CD1c-positive myeloid dendritic cell (primary cell): ENCODE measurements around the gene PALM.
"Not testable (repeated sequence)": the region's sequence is repeated elsewhere in the genome, so short reads cannot be mapped to it uniquely, and the experiment has no call there.

Experiments used
- DNase-seq: peaks from one replicate; pipeline ENCODE4 v3.0.0-alpha.2; 2016; ENCODE audit errors: extremely low spot score

Gene PALM

DNA sequence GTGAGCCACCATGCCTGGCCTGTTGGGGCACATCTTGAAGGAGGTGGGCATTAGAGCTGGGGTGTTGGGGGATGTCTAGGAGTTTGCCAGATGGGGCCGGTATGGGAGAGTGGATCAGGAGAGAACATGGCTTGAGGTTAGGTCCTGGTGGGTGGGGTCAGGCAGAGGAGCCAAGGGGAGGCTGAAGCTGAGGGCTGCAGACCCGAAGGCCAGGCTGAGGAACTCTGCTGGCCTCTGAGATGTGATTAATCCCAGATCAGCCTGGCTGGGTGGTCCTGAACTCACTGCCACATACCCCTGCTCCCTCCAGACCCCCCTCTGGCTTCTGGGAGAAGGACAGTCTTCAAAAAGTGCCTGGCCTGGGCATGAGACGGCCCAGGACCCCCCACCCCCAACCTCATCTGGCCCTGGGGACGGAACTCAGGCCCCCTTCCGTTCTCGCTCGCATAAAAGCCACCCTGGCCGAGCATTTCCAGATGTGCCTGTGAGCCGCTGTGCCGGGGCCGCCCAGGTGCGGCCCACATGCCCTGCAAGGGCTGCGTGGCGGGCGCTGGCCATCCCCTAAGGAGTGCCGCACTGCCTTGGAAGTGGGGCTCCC is 29.8 kb upstream of the PALM start:
- no peak for DNase-seq

DNA sequence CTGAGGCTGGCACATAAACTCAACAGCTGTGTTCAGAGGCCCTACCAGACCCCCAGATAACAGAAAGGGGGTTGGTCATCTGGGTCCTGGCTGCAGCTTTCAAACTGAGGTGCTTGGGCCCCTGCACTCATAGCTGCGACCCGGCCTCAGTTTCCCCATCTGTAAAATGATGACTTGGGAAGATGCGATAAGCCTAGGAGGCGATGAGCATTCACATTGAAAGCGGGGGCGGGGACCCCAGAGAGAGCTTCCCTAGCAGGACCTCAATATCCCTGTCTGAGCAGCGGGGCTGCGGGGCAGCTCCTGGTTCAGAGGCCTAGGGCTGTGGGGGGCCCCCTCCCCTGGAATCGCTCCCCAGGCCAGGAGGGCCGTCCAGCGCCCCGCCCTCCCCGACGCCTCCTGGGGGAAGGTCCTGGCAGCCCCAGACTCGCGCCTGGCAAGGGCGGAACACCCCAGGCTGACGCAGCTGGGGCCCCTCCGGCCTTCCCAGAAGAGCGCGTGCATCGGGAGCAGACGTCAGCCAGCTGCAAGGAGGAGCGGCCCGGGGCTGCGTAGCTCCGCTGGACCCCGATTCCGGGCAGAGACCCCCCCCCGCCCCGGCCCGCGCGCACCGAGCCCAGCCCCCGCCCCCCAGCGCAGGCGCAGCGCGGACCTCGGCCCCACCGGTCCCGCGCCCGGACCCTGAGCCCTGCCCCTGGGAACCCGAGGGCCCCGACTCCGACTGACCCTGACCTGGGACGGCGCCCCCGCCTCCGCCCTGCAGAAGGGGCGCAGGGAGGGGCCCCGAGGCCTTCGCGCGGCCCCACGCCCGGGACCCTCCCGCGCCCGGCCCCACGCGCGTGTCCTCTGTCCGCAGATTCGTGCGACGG is 29.1 kb upstream of the PALM start:
- DNase-seq, result peak; percentile 74

DNA sequence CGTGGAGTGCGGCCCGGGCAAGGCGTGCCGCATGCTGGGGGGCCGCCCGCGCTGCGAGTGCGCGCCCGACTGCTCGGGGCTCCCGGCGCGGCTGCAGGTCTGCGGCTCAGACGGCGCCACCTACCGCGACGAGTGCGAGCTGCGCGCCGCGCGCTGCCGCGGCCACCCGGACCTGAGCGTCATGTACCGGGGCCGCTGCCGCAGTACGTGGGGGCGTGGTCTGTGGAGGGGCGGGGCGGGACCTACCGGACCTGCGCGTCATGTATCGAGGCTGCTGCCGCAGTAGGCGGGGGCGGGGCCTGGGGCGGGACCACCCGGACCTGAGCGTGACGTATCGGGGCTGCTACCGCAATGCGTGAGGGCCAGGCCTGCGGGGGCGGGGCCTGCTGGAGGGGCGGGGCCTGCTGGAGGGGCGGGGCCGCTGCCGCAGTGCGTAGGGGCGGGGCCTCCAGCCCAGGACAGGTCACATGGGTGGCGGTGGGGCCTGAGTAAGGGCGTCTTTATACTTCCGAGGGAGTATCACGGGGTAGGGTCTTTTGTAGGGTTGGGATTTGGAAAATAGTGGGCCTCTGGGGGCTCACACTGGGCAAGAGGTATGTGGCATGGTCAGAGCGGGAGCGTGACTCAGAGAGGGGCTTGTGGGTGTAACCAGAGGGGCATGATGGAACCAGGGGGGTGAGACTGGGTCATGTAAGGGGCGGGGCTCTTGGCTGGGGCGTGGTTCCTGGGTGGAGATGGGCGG is 28.3 kb upstream of the PALM start:
- peak; percentile 99 for DNase-seq

DNA sequence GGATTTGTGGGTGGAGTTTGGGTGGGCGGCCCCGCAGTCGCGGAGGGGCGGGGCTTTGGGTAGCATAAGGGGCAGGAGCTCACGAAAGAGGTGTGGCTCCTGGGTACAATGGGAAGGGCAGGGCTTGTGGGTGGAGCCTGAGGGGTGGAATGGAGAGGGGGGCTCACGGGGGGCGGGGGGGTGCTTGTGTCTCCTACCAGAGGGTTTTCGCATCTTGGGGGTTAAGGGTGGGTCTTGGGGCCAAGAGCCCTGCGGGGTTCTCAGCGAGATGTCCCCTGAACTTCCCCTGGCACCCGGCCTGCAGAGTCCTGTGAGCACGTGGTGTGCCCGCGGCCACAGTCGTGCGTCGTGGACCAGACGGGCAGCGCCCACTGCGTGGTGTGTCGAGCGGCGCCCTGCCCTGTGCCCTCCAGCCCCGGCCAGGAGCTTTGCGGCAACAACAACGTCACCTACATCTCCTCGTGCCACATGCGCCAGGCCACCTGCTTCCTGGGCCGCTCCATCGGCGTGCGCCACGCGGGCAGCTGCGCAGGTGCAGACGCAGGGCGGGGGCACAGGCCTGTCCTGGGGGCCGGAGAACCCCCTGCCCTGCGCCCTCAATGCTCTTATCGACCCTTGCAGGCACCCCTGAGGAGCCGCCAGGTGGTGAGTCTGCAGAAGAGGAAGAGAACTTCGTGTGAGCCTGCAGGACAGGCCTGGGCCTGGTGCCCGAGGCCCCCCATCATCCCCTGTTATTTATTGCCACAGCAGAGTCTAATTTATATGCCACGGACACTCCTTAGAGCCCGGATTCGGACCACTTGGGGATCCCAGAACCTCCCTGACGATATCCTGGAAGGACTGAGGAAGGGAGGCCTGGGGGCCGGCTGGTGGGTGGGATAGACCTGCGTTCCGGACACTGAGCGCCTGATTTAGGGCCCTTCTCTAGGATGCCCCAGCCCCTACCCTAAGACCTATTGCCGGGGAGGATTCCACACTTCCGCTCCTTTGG is 27.4 kb upstream of the PALM start:
- peak; percentile 78 for DNase-seq

DNA sequence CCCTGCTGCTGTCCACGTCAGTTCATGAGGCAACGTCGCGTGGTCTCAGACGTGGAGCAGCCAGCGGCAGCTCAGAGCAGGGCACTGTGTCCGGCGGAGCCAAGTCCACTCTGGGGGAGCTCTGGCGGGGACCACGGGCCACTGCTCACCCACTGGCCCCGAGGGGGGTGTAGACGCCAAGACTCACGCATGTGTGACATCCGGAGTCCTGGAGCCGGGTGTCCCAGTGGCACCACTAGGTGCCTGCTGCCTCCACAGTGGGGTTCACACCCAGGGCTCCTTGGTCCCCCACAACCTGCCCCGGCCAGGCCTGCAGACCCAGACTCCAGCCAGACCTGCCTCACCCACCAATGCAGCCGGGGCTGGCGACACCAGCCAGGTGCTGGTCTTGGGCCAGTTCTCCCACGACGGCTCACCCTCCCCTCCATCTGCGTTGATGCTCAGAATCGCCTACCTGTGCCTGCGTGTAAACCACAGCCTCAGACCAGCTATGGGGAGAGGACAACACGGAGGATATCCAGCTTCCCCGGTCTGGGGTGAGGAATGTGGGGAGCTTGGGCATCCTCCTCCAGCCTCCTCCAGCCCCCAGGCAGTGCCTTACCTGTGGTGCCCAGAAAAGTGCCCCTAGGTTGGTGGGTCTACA is 25.9 kb upstream of the PALM start:
- DNase-seq, result no peak

DNA sequence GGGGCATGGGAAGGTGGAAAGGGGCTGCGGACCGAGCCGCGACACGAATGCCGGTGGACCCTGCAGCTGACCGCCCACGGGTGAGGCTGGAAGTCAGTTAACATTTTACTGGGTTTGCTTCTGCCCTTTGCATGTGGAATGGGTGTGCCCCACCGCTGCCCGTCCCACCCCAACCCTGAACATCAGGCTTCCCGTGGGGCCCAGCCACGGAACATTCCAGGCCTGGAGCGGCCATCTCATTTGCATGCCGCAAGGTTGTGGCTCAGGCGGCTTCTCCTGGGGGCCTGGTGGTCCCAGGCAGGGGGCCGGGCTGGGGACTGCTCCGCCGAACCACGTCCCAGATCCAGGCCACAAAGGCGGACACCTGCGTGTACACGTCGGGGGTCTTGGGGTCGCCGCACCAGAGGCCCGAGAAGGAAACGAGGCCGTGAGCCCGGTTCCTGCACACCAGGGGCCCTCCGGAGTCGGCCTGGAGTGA is 23.2 kb upstream of the PALM start:
- DNase-seq, result no peak

DNA sequence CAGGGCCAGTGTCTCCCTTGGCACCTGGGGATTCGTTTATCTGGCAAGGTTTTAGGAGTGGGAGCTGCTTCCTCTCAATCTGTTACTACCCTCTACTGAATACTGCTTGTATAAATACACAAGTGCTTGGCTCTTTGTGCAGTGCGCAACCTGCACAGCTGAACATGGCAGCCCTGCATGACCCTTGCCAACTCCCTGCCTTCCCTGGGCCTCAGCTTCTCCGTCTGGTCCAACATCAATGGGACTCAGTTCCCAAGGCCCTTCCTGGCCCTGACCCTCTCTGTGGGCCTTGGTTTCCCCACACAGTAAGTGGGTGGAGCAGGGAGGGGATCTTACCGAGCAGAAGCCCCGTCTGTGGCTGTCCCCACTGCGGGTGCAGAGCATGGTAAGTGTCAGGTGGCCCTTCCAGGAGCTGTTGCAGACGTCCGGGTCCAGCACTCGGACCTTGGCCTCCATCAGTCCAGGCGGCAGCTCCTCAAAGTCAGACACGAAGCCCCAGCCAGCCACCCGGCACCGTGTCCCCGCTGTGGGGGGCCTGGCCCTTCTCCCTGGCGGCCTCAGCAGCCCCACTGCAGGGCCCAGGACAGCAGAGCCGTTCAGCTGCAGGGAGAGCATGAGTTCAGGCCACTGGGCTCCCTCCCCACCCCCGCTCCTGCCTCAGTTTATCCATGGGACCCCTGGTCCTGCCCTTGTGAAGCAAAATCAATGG is 22.0 kb upstream of the PALM start:
- no peak for DNase-seq

DNA sequence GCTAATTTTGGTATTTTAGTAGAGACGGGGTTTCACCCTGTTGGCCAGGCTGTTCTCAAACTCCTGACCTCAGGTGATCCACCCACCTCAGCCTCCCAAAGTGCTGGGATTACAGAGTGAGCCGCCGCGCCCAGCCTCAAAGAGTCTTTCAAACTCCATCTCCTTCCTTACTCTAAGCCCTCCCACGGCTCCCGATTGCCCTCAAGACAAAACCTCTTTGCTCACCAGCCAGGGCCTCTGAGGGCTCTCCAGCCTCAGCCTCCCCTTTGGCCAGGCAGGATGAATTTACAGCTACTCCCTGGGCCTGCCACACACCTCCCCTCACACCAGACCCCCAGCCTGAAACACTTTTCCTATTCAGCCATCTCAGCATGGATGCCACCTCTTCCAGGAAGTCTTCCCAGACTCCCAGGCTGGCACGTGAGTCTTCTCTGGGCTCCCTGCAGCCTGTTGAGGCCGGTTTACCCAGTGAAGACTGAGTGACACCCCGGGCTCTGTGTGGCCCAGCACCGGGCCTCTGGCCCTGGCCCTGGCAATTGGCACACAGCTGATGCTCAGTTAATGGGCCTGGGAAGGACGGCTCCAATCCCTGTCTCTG is 21.1 kb upstream of the PALM start:
- DNase-seq, result no peak

DNA sequence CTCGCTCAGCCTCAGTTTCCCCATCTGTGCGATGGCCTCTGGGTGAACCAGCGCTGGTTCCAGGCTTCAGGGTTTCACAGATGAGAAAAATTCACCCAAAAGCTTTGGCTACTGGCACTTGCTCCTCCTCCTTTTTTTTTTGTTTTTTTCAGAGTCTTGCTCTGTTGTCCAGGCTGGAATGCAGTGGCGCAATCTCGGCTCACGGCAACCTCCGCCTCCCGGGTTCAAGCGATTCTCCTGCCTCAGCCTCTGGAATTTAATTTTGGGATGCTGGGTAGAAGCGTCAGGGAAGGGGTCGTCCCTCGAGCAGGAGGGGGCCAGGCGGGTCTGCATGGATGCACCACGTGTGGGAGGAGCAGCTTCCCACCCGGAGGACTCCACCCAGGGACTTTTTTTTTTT is 20.5 kb upstream of the PALM start:
- no peak for DNase-seq

DNA sequence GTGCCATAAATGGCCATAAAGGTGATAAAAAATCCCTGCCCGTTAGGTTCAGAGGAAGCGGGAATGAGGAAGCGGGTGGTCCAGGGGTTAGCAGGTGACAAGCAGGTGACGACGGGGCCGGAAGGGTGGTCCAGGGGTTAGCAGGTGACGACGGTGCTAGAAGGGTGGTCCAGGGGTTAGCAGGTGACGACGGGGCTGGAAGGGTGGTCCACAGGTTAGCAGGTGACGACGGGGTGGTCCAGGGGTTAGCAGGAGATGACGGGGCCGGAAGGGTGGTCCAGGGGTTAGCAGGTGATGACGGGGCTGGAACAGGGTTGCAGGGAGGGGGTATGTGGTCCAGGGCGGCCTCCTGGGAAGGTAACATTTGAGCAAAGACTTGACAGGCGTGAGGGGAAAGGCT is 19.7 kb upstream of the PALM start:
- no peak for DNase-seq

DNA sequence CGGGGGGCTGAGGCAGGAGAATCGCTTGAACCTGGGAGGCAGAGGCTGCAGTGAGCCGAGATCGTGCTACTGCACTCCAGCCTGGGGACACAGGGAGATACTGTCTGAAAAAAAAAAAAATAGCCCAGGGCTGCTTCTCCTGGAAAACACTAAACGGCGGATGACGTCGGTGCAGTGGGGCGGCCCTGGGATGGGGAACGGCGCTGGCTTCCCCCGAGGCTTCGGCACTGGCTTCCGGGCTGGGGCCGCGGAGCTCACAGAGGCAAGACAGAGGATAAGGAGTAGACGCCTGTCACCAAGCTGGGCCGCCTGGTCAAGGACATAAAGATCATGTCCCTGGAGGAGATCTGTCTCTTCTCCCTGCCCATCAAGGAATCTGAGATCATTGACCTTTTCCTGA is 18.5 kb upstream of the PALM start:
- DNase-seq, result no peak

DNA sequence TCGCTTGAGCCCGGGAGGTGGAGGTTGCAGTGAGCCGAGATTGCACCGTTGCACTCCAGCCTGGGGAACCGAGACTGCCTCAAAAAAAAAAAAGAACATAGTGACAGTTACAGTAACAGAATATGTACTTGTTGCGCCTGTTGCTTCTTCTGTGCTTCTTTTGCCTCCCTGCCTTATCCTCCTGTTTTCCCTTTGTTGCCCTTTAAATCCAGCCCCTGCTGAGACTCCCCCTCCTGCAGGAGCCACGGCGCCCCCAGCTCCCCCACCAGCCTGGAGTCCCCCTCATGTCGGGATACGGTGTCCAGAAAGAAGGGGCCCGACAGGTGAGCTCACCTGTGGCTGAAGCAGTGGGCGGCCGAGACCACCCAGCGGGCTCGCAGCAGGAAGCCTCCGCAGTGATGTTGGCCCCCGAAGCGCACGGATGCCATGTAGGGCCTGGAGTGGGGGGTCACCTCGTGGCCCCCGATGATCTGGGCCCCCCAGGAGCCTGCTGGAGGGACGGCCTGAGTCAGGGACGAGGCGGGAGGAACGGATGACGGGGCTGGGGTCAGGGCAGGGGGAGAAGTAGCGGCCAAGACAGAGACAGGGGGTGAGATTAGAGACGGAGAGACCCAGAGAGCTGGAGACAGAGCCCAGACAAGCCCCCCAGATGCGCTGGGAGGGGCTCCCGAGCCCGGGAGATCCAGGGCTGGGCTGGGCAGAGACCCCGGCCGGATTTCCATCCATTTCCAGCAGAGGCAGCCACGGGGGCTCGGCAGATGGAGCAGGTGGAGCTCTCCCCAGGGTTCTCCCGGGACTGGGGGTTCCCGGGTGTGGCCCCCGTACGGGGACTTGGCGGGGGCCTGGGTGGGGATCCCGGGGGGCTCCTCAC is 14.0 kb upstream of the PALM start:
- DNase-seq, result no peak

DNA sequence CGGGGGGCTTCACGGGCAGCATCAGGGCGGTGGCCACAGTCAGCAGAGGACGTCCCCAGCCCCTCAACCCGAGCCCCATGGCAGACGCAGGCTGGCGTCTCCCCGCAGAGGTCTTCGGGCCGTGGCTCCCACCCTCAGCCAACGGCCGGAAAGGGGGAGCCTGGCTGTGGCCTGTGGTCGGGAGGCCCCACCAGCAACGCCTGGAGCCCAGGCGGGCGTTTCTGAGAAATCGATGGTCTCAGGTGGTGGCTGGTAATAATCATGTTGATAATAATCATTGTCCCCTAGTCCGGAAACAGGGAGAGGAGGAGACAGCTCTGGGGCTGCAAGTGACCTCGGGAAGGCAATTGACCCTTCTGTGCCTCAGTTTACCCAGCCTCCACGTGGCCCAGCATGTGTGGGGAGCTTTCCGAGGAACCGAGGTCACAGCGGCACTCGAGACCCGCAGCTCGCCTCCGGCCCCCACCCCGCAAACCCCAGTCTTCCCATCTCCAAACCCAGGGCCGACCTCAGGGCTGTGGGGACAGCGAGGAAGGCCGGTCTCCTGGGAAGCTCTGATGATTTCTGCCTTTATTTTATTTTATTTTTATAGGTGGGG is 13.3 kb upstream of the PALM start, which contains the start of gene PRSS57:
Gene PRSS57 (minus strand): TSS at position 101 of the 598 bp plus-strand sequence. CDS start 22 bp downstream, at position 79.
- DNase-seq, result no peak

DNA sequence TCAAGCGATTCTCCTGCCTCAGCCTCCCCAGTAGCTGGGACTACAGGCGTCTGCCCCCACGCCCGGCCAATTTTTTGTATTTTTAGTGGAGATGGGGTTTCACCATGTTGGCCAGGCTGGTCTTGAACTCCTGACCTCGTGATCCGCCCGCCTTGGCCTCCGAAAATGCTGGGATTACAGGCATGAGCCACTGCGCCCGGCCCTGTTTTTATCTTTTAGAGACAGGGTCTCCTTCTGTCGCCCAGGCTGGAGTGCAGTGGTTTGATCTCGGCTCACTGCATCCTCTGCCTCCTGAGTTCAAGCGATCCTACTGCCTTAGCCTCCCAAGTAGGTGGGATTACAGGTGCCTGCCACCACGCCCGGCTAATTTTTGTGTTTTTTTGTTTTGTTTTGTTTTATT is 10.2 kb upstream of the PALM start:
- not testable (repeated sequence) for DNase-seq

DNA sequence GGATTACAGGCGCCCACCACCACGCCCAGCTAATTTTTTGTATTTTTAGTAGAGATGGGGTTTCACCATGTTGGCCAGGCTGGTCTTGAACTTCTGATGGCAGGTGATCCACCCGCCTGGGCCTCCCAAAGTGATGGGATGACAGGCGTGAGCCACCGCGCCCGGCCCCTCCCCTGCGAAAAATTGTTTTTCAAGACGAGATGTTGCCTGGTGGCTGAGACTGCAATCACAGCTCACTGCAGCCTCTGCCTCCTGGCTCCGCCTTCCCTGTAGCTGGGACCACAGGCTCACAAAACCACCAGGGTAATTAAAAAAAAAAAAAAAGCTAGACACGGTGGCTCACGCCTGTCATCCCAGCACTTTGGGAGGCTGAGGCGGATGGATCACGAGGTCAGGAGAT is 8.8 kb upstream of the PALM start:
- not testable (repeated sequence) for DNase-seq

DNA sequence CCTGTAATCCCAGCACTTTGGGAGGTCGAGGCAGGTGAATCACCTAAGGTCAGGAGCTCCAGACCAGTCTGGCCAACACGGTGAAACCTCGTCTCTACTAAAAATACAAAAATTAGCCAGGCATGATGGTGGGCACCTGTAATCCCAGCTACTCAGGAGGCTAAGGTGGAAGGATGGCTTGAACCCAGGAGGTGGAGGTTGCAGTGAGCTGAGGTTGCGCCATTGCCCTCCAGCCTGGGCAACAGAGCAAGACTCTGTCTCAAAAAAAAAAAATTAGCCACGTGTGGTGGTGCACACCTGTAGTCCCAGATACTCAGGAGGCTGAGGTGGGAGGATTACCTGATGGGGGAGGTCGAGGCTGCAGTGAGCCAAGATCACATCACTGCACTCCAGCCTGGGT is 5.9 kb upstream of the PALM start:
- not testable (repeated sequence) for DNase-seq

DNA sequence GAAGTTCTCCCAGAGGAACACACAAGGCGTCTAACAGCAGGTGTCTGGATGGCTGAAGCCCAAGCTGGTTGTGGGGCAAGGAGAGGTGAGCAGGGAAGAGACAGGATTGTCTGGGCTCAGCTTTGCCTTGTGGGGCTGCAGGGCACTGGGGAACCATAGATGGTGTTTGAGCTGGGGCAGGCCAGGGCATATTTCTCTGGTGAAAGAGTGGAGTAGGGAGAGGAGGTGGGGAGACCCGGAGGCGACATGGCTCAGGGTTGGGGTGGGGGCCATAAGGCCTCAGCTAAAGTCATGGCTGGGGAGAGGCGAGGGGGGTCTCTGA is 5.4 kb upstream of the PALM start:
- no peak for DNase-seq

DNA sequence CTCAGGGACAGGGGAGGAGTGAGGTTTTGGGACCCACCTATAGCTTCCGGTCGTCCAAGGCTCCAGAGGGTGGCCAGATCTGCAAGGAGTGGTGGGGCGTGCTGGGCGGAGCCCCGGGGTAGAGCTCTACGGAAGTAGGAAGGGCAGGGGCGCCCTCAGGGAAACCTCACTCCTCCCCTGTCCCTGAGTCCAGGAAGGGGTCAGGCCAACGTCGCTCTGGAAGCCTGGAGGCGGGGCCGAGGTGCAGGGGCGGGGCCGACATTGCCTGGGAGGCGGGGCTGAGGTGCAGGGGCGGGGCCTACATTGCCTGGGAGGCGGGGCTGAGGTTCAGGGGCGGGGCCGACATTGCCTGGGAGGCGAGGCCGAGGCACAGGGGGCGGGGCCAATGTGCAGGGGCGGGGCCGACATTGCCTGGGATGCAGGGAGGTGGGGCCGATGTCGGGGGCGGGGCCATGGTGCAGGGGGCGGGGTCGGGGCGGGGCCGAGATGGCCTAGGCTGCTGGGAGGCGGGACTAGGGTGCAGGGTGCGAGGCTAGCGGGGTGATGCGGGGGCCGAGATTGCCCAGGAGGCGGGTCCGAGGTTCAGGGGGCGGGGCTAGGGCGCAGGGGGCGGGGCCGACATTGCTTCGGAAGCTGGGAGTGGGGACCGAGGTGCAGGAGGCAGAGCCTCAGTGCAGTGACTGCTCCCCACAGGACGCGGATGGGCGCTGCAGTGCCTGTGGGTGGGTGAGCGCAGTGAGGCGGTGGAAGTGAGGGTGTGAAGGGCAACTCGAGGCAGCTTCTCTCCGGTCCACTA is 4.9 kb upstream of the PALM start:
- peak; percentile 92 for DNase-seq
